22Rv1 (cell line): ENCODE results near the gene MORF4L1.

Experiments
- ZFX ChIP-seq: fragments of 450-650 bp; IDR thresholded peaks from 2 replicates; pipeline ENCODE4 v1.6.1; 2017; ENCODE audit warnings: antibody characterized with exemption, borderline replicate concordance
- TF ChIP-seq, protein P1 (sequence below): fragments of 450-650 bp; IDR thresholded peaks from 2 replicates; pipeline ENCODE4 v1.5.1; 2017; ENCODE audit warnings: mild to moderate bottlenecking

DNA sequence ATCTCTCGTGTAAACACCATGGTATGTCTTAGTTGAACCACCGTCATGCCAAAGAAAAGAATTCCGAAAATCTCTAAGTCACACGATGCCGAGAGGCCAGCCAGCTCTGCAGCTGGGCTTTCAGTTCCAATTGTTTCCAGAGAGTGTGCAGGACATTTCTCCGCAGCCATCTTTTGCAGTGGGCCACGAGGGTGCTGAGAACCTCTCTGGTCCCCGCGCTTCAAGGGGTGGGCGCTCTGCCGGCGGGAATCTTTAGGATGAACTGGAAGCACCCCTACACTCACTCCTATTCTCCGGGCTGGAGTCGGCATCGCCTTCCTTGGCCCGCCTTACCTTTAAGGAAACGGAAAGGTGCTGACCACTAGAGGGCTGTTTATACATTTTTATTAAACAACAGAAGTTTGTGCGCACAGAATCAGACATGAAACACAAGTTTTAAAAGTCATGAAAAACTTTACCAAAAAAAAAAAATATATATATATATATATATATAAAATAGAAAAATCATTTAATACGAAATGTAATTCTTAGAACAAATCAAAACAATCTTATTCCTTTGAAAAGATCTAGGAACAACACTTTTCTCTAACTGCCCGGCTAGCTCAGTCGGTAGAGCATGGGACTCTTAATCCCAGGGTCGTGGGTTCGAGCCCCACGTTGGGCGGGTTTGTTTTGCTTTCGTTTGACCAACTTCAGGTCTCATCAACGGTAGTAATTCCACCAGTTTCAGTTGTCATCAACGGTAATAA lies 12.5 kb upstream of the MORF4L1 start:
- TF ChIP-seq, protein P1, sequence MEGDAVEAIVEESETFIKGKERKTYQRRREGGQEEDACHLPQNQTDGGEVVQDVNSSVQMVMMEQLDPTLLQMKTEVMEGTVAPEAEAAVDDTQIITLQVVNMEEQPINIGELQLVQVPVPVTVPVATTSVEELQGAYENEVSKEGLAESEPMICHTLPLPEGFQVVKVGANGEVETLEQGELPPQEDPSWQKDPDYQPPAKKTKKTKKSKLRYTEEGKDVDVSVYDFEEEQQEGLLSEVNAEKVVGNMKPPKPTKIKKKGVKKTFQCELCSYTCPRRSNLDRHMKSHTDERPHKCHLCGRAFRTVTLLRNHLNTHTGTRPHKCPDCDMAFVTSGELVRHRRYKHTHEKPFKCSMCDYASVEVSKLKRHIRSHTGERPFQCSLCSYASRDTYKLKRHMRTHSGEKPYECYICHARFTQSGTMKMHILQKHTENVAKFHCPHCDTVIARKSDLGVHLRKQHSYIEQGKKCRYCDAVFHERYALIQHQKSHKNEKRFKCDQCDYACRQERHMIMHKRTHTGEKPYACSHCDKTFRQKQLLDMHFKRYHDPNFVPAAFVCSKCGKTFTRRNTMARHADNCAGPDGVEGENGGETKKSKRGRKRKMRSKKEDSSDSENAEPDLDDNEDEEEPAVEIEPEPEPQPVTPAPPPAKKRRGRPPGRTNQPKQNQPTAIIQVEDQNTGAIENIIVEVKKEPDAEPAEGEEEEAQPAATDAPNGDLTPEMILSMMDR, result peak; percentile 72
- TF ChIP-seq ZFX, result no peak
